Measurements from ENCODE around the gene SENP5. TPM values are rescaled to one million over a fixed set of nuclear protein-coding genes. Genes with fewer than 3 reads are reported as not detected.

The SENP5 gene
- total and polyA plus RNA-seq, 9 of the 15 experiments (the other 6 are each of a cell fraction or from before 2014, with no cell fraction given): 18.3 to 59.7 (median 35.8) TPM

DNA sequence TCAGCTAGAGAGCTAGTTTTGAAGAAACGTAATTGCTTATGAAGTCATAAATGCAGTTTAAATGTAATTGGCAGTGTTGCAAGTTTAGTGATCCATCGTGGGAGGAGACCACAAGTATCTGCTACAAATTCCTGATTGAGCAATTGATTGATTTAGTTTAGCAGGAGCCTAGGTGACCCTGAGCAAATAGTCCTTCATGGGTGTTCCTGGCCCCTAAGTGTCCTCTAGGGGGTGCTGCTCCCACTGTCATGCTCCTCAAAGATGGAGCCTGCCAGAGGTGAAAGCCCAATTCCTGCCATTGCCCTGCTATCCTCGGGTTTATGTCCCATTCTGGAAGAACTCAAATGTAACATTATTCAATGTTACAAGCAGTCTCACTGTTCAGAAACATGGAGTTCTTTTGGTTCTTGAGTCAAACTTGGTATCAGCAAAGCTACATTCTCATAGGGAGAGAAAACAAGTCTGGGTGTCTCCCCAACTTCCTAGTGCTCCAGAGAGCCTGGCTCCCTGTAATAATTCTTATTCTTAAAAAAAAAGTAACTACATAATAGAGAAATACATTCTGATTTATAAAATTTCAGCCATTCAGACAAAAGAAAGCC lies 29.8 kb upstream of the SENP5 start (continued):
- TF ChIP-seq, protein P1, sequence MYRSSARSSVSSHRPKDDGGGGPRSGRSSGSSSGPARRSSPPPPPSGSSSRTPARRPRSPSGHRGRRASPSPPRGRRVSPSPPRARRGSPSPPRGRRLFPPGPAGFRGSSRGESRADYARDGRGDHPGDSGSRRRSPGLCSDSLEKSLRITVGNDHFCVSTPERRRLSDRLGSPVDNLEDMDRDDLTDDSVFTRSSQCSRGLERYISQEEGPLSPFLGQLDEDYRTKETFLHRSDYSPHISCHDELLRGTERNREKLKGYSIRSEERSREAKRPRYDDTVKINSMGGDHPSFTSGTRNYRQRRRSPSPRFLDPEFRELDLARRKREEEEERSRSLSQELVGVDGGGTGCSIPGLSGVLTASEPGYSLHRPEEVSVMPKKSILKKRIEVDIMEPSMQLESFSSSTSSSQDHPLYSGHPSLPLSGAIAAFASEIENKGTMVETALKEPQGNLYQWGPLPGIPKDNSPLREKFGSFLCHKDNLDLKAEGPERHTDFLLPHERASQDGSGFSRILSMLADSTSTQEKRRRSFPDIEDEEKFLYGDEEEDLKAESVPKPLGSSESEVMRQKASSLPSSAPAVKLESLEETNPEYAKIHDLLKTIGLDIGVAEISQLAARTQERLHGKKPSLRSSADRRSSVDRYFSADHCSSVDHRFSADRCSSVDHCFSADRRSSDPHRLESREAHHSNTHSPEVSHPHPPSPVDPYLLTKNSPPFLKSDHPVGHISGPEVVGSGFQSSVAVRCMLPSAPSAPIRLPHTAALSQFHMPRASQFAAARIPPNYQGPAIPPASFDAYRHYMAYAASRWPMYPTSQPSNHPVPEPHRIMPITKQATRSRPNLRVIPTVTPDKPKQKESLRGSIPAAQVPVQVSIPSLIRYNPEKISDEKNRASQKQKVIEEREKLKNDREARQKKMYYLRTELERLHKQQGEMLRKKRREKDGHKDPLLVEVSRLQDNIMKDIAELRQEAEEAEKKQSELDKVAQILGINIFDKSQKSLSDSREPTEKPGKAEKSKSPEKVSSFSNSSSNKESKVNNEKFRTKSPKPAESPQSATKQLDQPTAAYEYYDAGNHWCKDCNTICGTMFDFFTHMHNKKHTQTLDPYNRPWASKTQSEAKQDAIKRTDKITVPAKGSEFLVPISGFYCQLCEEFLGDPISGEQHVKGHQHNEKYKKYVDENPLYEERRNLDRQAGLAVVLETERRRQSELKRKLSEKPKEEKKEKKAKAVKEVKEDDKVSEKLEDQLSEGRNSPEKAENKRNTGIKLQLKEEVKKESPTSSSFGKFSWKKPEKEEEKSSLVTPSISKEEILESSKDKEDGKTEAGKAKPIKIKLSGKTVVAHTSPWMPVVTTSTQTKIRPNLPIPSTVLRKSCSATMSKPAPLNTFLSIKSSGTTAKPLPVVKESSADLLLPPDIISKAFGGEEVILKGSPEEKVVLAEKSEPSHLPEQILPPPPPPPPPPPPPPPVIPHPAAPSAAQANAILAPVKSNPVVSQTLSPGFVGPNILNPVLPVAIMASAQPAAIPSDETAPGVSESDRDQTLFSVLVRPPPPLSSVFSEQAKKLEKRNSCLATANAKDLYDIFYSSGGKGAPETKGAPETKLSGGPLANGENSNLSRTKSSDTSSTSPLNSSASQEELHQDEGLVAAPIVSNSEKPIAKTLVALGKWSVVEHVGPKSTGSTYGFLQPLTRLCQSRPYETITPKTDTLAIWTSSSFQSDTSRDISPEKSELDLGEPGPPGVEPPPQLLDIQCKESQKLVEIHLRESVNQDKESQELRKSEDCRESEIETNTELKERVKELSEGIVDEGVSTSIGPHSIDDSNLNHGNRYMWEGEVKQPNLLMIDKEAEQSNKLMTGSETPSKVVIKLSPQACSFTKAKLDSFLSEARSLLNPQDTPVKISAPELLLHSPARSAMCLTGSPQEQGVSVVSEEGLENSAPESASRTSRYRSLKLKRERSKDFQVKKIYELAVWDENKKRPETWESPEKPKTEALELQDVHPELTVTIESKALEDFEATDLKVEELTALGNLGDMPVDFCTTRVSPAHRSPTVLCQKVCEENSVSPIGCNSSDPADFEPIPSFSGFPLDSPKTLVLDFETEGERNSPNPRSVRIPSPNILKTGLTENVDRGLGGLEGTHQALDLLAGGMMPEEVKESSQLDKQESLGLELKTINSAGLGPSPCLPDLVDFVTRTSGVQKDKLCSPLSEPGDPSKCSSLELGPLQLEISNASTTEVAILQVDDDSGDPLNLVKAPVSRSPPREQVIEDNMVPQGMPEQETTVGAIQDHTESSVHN (IDR thresholded peaks at IDR 0.05; ENCODE audit: borderline replicate concordance in 1 of 2, low read depth in 1 of 2): no peak
- TF ChIP-seq ZNF699 (CRISPR knock-in tag; IDR thresholded peaks at IDR 0.05; ENCODE audit: insufficient replicate concordance): no peak
- TF ChIP-seq ZNF197 (CRISPR knock-in tag; IDR thresholded peaks at IDR 0.05; ENCODE audit: low read depth): no peak
- TF ChIP-seq, protein P2, sequence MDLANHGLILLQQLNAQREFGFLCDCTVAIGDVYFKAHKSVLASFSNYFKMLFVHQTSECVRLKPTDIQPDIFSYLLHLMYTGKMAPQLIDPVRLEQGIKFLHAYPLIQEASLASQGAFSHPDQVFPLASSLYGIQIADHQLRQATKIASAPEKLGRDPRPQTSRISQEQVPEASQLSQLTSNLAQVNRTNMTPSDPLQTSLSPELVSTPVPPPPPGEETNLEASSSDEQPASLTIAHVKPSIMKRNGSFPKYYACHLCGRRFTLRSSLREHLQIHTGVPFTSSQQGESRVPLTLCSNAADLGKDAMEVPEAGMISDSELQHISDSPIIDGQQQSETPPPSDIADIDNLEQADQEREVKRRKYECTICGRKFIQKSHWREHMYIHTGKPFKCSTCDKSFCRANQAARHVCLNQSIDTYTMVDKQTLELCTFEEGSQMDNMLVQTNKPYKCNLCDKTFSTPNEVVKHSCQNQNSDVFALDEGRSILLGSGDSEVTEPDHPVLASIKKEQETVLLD (IDR thresholded peaks at IDR 0.05): no peak
- TF ChIP-seq ZZZ3 (IDR thresholded peaks at IDR 0.05): no peak
- 0 out of 2 replicates have a peak, but pooled peaks have one; percentile 24 for TF ChIP-seq MYC (IDR thresholded peaks at IDR 0.05; ENCODE audit: low read depth, low read length)
- TF ChIP-seq MYC (CRISPR knock-in tag; IDR thresholded peaks at IDR 0.05; ENCODE audit: borderline replicate concordance, low read depth): no peak
- TF ChIP-seq, protein P3, sequence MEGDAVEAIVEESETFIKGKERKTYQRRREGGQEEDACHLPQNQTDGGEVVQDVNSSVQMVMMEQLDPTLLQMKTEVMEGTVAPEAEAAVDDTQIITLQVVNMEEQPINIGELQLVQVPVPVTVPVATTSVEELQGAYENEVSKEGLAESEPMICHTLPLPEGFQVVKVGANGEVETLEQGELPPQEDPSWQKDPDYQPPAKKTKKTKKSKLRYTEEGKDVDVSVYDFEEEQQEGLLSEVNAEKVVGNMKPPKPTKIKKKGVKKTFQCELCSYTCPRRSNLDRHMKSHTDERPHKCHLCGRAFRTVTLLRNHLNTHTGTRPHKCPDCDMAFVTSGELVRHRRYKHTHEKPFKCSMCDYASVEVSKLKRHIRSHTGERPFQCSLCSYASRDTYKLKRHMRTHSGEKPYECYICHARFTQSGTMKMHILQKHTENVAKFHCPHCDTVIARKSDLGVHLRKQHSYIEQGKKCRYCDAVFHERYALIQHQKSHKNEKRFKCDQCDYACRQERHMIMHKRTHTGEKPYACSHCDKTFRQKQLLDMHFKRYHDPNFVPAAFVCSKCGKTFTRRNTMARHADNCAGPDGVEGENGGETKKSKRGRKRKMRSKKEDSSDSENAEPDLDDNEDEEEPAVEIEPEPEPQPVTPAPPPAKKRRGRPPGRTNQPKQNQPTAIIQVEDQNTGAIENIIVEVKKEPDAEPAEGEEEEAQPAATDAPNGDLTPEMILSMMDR (IDR thresholded peaks at IDR 0.05 in 2 of 3, conservative IDR thresholded peaks at IDR 0.05 in 1 of 3; ENCODE audit: insufficient read depth in 2 of 3, low read depth in 1 of 3, low read length in 3 of 3): peak; percentile 78 to 92 (median 90)
- no peak for TF ChIP-seq NELFE (IDR thresholded peaks at IDR 0.05; ENCODE audit: insufficient read depth, insufficient read length)
- TF ChIP-seq NFIC (IDR thresholded peaks at IDR 0.05): no peak
- TF ChIP-seq, protein P4, sequence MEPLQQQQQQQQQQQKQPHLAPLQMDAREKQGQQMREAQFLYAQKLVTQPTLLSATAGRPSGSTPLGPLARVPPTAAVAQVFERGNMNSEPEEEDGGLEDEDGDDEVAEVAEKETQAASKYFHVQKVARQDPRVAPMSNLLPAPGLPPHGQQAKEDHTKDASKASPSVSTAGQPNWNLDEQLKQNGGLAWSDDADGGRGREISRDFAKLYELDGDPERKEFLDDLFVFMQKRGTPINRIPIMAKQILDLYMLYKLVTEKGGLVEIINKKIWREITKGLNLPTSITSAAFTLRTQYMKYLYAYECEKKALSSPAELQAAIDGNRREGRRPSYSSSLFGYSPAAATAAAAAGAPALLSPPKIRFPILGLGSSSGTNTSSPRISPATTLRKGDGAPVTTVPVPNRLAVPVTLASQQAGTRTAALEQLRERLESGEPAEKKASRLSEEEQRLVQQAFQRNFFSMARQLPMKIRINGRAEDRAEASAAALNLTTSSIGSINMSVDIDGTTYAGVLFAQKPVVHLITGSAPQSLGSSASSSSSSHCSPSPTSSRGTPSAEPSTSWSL (CRISPR knock-in tag; IDR thresholded peaks at IDR 0.05; ENCODE audit: borderline replicate concordance): no peak
- TF ChIP-seq ZNF41 (CRISPR knock-in tag; conservative IDR thresholded peaks at IDR 0.05): no peak
- no peak for TF ChIP-seq ZNF695 (CRISPR knock-in tag; IDR thresholded peaks at IDR 0.05)
- peak; percentile 56 for TF ChIP-seq SMC3 (conservative IDR thresholded peaks at IDR 0.05; ENCODE audit: insufficient read depth, low read depth, low read length)

All from K562 (cell line).